Lower lobe of right lung (tissue), 2 donors: ENCODE measurements around the gene PATJ. TPM values are rescaled to one million over a fixed set of nuclear protein-coding genes. Genes with fewer than 3 reads are reported as not detected.

Experiments used
- ATAC-seq, 2 donors: fragments of 200-7000 bp; cut with Tn5 transposase; one replicate each; pipeline ENCODE4 v1.9.1; 2020 to 2022; ENCODE audit warnings: mild to moderate bottlenecking in 2 of 2, moderate library complexity in 2 of 2
- DNase-seq: peaks from one replicate; pipeline ENCODE4 v3.0.0-alpha.2; 2020
- H3K27ac ChIP-seq: fragments of 200-600 bp; one replicate; pipeline ENCODE4 v1.8.0; 2022
- H3K27me3 ChIP-seq: fragments of 200-600 bp; one replicate; pipeline ENCODE4 v1.8.0; 2022; ENCODE audit warnings: low read depth
- H3K36me3 ChIP-seq: fragments of 200-600 bp; one replicate; pipeline ENCODE4 v1.8.0; 2022; ENCODE audit warnings: mild to moderate bottlenecking
- H3K4me1 ChIP-seq: fragments of 200-600 bp; one replicate; pipeline ENCODE4 v1.8.0; 2022
- H3K4me3 ChIP-seq: fragments of 200-600 bp; one replicate; pipeline ENCODE4 v1.8.0; 2022; ENCODE audit warnings: mild to moderate bottlenecking
- H3K9me3 ChIP-seq: fragments of 200-600 bp; one replicate; pipeline ENCODE4 v1.8.0; 2022
- intact Hi-C: fragments of 100-400 bp; cut with DNase I; formaldehyde crosslinking; loops from one replicate; pipeline ENCODE4 v1.11.0; 2022
- total RNA-seq: library from RNA; stranded (reverse); fragmentation: NEBNext Ultra II Directional; extraction: Animal tissue kit (Norgen Biotek cat#: 25700); gene quantifications from one replicate; pipeline ENCODE4 v1.2.1, GENCODE V29; 2021
- TF ChIP-seq, protein P1 (sequence below): fragments of 200-600 bp; IDR thresholded peaks from one replicate; pipeline ENCODE4 v1.8.0; 2022; ENCODE audit warnings: antibody characterized with exemption, mild to moderate bottlenecking
- donor health status: DM: no; HTN: yes; CAD: no; lungs with severe emphysema.

PATJ gene
- total RNA-seq, 1 donor from 2014 or later = 63.9 TPM

DNA sequence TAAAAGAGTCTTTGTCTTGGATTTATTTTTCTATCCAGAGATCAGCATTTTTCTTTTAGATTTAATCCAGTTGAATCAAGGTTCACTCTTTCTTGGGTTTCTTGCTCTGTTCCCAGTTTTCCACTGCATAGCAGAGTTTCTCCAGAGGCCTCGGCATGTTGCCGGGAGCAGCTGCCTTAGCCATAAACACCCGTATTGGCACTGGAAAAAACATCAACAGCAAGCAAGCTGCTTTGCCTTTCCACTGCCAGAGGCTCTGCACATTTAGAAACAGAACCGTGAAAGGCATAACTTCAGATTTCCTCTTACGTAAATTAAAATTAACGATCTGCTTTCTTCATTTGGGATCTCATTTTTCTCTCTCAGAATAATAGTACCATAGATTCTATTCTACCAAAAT, 270.6 kb downstream of the PATJ start:
- TF ChIP-seq, protein P1, sequence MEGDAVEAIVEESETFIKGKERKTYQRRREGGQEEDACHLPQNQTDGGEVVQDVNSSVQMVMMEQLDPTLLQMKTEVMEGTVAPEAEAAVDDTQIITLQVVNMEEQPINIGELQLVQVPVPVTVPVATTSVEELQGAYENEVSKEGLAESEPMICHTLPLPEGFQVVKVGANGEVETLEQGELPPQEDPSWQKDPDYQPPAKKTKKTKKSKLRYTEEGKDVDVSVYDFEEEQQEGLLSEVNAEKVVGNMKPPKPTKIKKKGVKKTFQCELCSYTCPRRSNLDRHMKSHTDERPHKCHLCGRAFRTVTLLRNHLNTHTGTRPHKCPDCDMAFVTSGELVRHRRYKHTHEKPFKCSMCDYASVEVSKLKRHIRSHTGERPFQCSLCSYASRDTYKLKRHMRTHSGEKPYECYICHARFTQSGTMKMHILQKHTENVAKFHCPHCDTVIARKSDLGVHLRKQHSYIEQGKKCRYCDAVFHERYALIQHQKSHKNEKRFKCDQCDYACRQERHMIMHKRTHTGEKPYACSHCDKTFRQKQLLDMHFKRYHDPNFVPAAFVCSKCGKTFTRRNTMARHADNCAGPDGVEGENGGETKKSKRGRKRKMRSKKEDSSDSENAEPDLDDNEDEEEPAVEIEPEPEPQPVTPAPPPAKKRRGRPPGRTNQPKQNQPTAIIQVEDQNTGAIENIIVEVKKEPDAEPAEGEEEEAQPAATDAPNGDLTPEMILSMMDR = no peak
- intact Hi-C loops = no loop called here
- DNase-seq (no peak), ATAC-seq (no peak)
- Histone ChIP-seq H3K4me3 (no peak overlapping the region), H3K4me1 (no peaks in the 10 kb centered on the region), H3K27ac (no peak overlapping the region), H3K9me3 (no peaks in the 10 kb centered on the region), H3K36me3 (no peaks in the 10 kb centered on the region), H3K27me3 (no peaks in the 10 kb centered on the region)

DNA sequence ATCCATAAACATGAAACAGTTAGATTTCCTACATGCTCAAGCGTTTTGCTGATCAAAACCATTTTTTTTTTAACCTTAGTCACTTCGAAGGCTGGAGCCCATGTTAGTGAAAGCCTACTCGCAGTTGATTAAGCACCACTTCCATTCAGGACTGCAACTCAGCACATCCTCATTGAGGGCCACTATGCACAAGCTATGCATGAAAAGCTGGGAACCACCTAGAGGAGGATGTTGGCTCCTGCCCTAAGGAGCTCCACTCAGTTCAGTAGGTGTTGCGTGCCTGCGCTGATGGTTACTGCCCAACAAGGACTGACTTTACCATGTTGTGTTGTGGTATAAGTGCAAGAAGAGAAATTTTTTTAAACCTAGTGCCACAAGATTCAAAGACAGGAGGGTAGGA, 271.0 kb downstream of the PATJ start:
- Histone ChIP-seq H3K36me3 (no peaks in the 10 kb centered on the region), H3K27ac (no peak overlapping the region), H3K9me3 (no peaks in the 10 kb centered on the region), H3K4me1 (no peaks in the 10 kb centered on the region), H3K27me3 (no peaks in the 10 kb centered on the region), H3K4me3 (no peak overlapping the region)
- TF ChIP-seq, protein P1 = no peak
- intact Hi-C loops = no loop called here
- no peak for DNase-seq
- ATAC-seq = no peak

DNA sequence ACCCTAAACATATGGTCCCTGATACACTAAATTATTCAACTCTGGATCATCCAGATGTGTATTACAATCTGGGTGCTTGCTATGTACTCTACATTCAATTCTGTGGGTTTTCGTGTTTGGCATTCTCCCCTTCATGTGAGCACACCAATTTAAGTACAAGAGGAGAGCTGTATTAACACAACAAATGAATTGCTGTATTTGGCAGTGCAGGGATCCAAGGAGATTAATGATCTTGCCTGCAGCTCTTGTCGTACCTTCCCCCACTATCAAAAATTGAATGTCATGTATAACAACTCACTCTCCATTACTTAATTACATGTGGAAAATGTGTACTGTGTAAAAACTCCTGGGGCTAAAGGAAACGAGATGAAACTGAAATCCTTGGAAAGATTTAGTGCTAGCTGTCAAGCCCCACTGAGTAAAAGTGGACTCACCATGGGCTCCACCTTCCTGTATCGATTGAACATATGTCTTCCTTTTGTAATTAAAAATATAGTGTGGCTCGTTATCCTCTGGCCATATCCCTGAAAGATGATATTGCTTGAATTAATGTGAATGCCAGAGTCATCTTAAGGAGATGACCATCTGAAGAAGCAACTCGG, 280.2 kb downstream of the PATJ start:
- H3K9me3 ChIP-seq = no peaks in the 10 kb centered on the region
- no peak for ATAC-seq
- intact Hi-C loops = no loop called here

DNA sequence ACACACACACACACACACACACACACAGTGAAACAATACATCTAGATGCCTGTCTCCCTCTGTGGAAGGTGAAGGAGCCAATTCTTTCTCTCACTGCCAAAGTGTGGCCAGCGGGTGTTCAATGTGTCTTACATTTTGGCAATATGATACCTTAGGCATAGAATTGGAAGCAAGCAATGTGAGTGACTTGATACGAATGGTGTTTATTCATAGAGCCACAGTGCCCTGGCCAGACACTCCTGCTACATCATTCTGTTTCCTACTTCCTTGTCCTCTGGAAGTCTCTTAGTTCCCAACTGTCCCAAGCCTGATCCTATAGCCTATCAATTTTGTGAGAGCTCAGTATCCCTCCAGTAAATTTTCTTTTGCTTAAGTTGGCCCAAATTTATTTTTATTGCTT, 282.4 kb downstream of the PATJ start:
- TF ChIP-seq, protein P1 = no peak
- intact Hi-C loops = no loop called here
- Histone ChIP-seq H3K9me3 (no peaks in the 10 kb centered on the region), H3K4me3 (no peak overlapping the region), H3K27me3 (no peaks in the 10 kb centered on the region), H3K27ac (no peak overlapping the region), H3K36me3 (no peaks in the 10 kb centered on the region), H3K4me1 (no peaks in the 10 kb centered on the region)
- ATAC-seq (no peak), DNase-seq (no peak)

More for the DNA sequence above, 280.2 kb downstream of the PATJ start:
- Histone ChIP-seq H3K36me3 (no peaks in the 10 kb centered on the region), H3K27me3 (no peaks in the 10 kb centered on the region), H3K27ac (no peak overlapping the region), H3K4me1 (no peaks in the 10 kb centered on the region), H3K4me3 (no peak overlapping the region)
- no peak for DNase-seq
- TF ChIP-seq, protein P1 = no peak

DNA sequence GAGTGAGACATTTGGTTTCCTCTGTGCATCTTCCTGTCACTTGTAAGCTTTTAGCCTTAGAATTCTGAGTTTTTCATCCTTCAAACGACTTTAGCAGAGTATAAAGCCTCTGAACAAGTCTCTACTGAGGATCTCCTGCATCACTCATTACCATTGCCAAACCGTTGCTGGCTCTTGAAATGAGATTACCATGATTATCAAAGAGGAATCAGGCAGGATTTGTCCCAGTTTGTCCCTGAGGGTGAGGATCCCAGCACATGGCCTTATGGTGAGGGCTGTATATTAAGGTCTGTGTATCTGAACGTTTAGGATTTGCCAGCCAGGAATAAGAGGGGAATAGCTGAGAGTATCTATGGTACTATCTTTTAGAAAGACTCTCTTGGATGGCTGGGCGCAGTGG, 282.9 kb downstream of the PATJ start:
- no peaks in the 10 kb centered on the region for H3K27me3 ChIP-seq
- no peaks in the 10 kb centered on the region for H3K36me3 ChIP-seq
- H3K4me1 ChIP-seq = no peaks in the 10 kb centered on the region
- H3K9me3 ChIP-seq = no peaks in the 10 kb centered on the region
- ATAC-seq = no peak
- TF ChIP-seq, protein P1 = no peak
- H3K4me3 ChIP-seq = no peak overlapping the region
- intact Hi-C loops = no loop called here
- H3K27ac ChIP-seq = no peak overlapping the region
- no peak for DNase-seq

DNA sequence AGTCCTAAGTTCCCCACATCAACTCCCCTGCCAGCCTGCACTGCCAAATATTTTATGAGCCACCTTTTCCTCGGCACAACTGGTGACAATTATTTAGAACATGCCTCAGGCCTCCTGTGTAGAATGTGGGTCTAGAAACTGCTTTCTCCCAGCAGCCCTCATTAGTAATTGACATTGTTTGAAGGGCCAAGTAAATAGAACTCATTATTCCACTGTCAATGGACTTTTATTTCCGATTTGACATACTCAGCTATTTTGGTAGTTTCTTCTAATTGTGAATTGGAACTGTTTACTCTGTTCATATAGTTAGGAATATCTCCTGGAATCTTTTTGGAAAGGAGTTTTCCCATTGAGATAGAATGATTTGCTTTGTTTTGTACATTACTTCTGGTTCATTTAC, 283.6 kb downstream of the PATJ start:
- intact Hi-C loops = no loop called here
- Histone ChIP-seq H3K27me3 (no peaks in the 10 kb centered on the region), H3K4me1 (no peaks in the 10 kb centered on the region), H3K9me3 (no peaks in the 10 kb centered on the region), H3K36me3 (no peaks in the 10 kb centered on the region), H3K27ac (no peak overlapping the region), H3K4me3 (no peak overlapping the region)
- ATAC-seq (no peak), DNase-seq (no peak)
- TF ChIP-seq, protein P1 = no peak
